HCT116 (cell line): ENCODE data around the gene TNNT2. TPM values are rescaled to one million over a fixed set of nuclear protein-coding genes. Genes with fewer than 3 reads are reported as not detected.

Experiments used
- ATAC-seq: fragments of 200-7000 bp; cut with Tn5 transposase; 2 replicates; pipeline ENCODE4 v1.9.1; 2020; ENCODE audit warnings: mild to moderate bottlenecking, moderate library complexity
- BruUV-seq: library from RNA; stranded (reverse); fragments of 400-500 nt; replicated peaks from 2 replicates; lab custom pipeline; 2021; lab: Mats Ljungman, UMichigan
- CTCF ChIA-PET: fragments of 300-600 bp; sonication (Branson Sonifier 250); formaldehyde crosslinking; loops from one replicate; lab custom pipeline; 2021; ENCODE audit warnings: antibody characterized with exemption; lab: Charles Lee
- POLR2A ChIA-PET: fragments of 300-600, 350-600 bp; sonication (Branson Sonifier 250); formaldehyde crosslinking; loops from one replicate; lab custom pipeline; 2021; ENCODE audit warnings: antibody characterized with exemption; lab: Charles Lee
- RAD21 ChIA-PET, 2 experiments: fragments of 300-600 bp; sonication (Branson Sonifier 250); formaldehyde crosslinking; loops; one replicate each; lab custom pipeline; 2023; ENCODE audit warnings: low total read pairs in 2 of 2; ENCODE audit not compliant: uncharacterized antibody in 2 of 2, unreplicated experiment in 2 of 2, low non-redundant PET in 1 of 2; lab: Charles Lee
- DNase-seq: peaks from one replicate; pipeline ENCODE4 v3.0.0-alpha.2; 2010; ENCODE audit warnings: low read depth, low spot score
- H2AFZ ChIP-seq: fragments of 200-600 bp; shearing (Covaris generic), sonication (generic); 2 replicates; pipeline ENCODE4 v1.6.1; 2017; ENCODE audit warnings: low read depth, mixed run types, mixed read lengths, antibody characterized with exemption, low read length; ENCODE audit not compliant: poor library complexity, severe bottlenecking
- H3K27ac ChIP-seq: 2 replicates; pipeline ENCODE4 v1.5.1; 2012; ENCODE audit warnings: low read depth, low read length
- H3K27me3 ChIP-seq: fragments of 200-600 bp; sonication (generic); 2 replicates; pipeline ENCODE4 v1.6.1; 2016; ENCODE audit warnings: mixed run types, low read length, mixed read lengths; ENCODE audit not compliant: insufficient read depth
- H3K36me3 ChIP-seq, 2 experiments: fragments of 200-500 bp in 1 of 2; fragments of 200-600 bp in 1 of 2; sonication (Bioruptor generic) in 1 of 2; sonication (generic) in 1 of 2; 2 replicates each; pipeline versions ENCODE4 v1.5.1 to v1.6.1; 2014 to 2016; ENCODE audit warnings: low read length in 2 of 2, inconsistent platforms in 1 of 2, mixed read lengths in 1 of 2, mixed run types in 1 of 2; ENCODE audit not compliant: insufficient read depth in 2 of 2, control insufficient read depth in 1 of 2
- H3K4me1 ChIP-seq, 2 experiments: fragments of 200-600 bp in 1 of 2; sonication (generic) in 1 of 2; 2 replicates each; pipeline versions ENCODE4 v1.5.1 to v1.6.1; 2012 to 2017; ENCODE audit warnings: low read length in 2 of 2, inconsistent platforms in 1 of 2, mild to moderate bottlenecking in 1 of 2, mixed read lengths in 1 of 2, mixed run types in 1 of 2, moderate library complexity in 1 of 2; ENCODE audit not compliant: insufficient read depth in 2 of 2, control insufficient read depth in 1 of 2
- H3K4me2 ChIP-seq: fragments of 200-600 bp; sonication (generic); 2 replicates; pipeline ENCODE4 v1.6.1; 2017; ENCODE audit warnings: mixed run types, low read length, mixed read lengths
- H3K4me3 ChIP-seq, 2 experiments: fragments of 200-600 bp in 1 of 2; sonication (generic) in 1 of 2; replicated peaks in 1 of 2; 2 replicates each; pipeline ENCODE4 v1.5.1; 2011 to 2016; ENCODE audit warnings: low read length in 2 of 2, control low read depth in 1 of 2, low read depth in 1 of 2, mild to moderate bottlenecking in 1 of 2, mixed read lengths in 1 of 2, mixed run types in 1 of 2
- H3K79me2 ChIP-seq: fragments of 200-600 bp; sonication (generic); 2 replicates; pipeline ENCODE4 v1.6.1; 2017; ENCODE audit warnings: mild to moderate bottlenecking, mixed run types, low read length, moderate library complexity, mixed read lengths; ENCODE audit not compliant: insufficient read depth
- H3K9ac ChIP-seq: fragments of 200-600 bp; sonication (generic); 2 replicates; pipeline ENCODE4 v1.6.1; 2016; ENCODE audit warnings: low read length, mixed read lengths
- H3K9me2 ChIP-seq: fragments of 200-600 bp; sonication (generic), shearing (Covaris generic); 2 replicates; pipeline ENCODE4 v1.6.1; 2017; ENCODE audit warnings: mixed run types, mild to moderate bottlenecking, moderate library complexity; ENCODE audit not compliant: insufficient read depth
- H3K9me3 ChIP-seq, 2 experiments: fragments of 200-500 bp in 1 of 2; fragments of 200-600 bp in 1 of 2; sonication (Bioruptor generic) in 1 of 2; sonication (generic) in 1 of 2; 2 replicates each; pipeline ENCODE4 v1.6.1; 2014 to 2017; ENCODE audit warnings: low read length in 2 of 2, mixed read lengths in 2 of 2, inconsistent platforms in 1 of 2, low read depth in 1 of 2, mild to moderate bottlenecking in 1 of 2, mixed run types in 1 of 2, moderate library complexity in 1 of 2; ENCODE audit not compliant: control insufficient read depth in 1 of 2, insufficient read depth in 1 of 2
- H4K20me1 ChIP-seq: fragments of 200-600 bp; sonication (generic), shearing (Covaris generic); 2 replicates; pipeline ENCODE4 v1.6.1; 2017; ENCODE audit warnings: mixed run types, mild to moderate bottlenecking, moderate library complexity; ENCODE audit not compliant: insufficient read depth
- ELF1 ChIP-seq: IDR thresholded peaks from 2 replicates; pipeline ENCODE4 v1.6.1; 2012; ENCODE audit warnings: low read depth, borderline replicate concordance
- EZH2 ChIP-seq: fragments of 200-600 bp; sonication (generic); IDR thresholded peaks from 2 replicates; pipeline ENCODE4 v1.6.1; 2017; ENCODE audit warnings: antibody characterized with exemption, mixed run types
- POLR2A ChIP-seq: IDR thresholded peaks from 2 replicates; pipeline ENCODE4 v1.7.0; 2011; ENCODE audit warnings: borderline replicate concordance; ENCODE audit not compliant: insufficient read depth, insufficient read length; ENCODE audit errors: extremely low read depth
- TCF7L2 ChIP-seq: IDR thresholded peaks from 2 replicates; pipeline ENCODE4 v1.7.0; 2011; ENCODE audit warnings: borderline replicate concordance, inconsistent platforms; ENCODE audit not compliant: insufficient read depth, insufficient read length; ENCODE audit errors: extremely low read depth
- ZFX ChIP-seq: fragments of 450-650 bp; IDR thresholded peaks from 2 replicates; pipeline ENCODE4 v1.6.1; 2017
- ZNF274 ChIP-seq: fragments of 200-500 bp; sonication (Bioruptor generic); IDR thresholded peaks from 2 replicates; pipeline ENCODE4 v1.6.1; 2014; ENCODE audit warnings: mild to moderate bottlenecking, low read depth, low read length, inconsistent platforms
- intact Hi-C: fragments of 100-400 bp; cut with micrococcal nuclease; formaldehyde crosslinking; loops from 2 replicates; pipeline ENCODE4 v1.10.0; 2022
- total RNA-seq: library from RNA; stranded (reverse); gene quantifications from one replicate; pipeline ENCODE4 v1.2.1, GENCODE V29; 2021; ENCODE audit not compliant: unreplicated experiment
- TF ChIP-seq, protein P1 (sequence below), 3 experiments: fragments of 200-600 bp in 1 of 3; sonication (generic) in 1 of 3; IDR thresholded peaks in 2 of 3; conservative IDR thresholded peaks in 1 of 3; 2 replicates each; pipeline ENCODE4 v1.5.1; 2012 to 2017; ENCODE audit warnings: low read depth in 2 of 3, low read length in 2 of 3, antibody characterized with exemption in 1 of 3, borderline replicate concordance in 1 of 3, control low read depth in 1 of 3, mild to moderate bottlenecking in 1 of 3, mixed read lengths in 1 of 3, mixed run types in 1 of 3, moderate library complexity in 1 of 3; ENCODE audit not compliant: insufficient read depth in 1 of 3
- TF ChIP-seq, protein P2 (sequence below): IDR thresholded peaks from 2 replicates; pipeline ENCODE4 v1.6.1; 2011; ENCODE audit warnings: mild to moderate bottlenecking, low read length, moderate library complexity; ENCODE audit not compliant: insufficient replicate concordance; ENCODE audit errors: extremely low read depth

The TNNT2 gene
- total RNA-seq, 1 experiment from 2014 or later = 2.0 TPM

- no peaks in the 10 kb centered on the region for H3K9me2 ChIP-seq
- POLR2A ChIA-PET = no interaction called here
- peaks cover 85% of the 10 kb centered on the region for H3K79me2 ChIP-seq
Observed at GRCh38 chr1:201393076-201393475, 15.6 kb upstream of the TNNT2 start.

DNA sequence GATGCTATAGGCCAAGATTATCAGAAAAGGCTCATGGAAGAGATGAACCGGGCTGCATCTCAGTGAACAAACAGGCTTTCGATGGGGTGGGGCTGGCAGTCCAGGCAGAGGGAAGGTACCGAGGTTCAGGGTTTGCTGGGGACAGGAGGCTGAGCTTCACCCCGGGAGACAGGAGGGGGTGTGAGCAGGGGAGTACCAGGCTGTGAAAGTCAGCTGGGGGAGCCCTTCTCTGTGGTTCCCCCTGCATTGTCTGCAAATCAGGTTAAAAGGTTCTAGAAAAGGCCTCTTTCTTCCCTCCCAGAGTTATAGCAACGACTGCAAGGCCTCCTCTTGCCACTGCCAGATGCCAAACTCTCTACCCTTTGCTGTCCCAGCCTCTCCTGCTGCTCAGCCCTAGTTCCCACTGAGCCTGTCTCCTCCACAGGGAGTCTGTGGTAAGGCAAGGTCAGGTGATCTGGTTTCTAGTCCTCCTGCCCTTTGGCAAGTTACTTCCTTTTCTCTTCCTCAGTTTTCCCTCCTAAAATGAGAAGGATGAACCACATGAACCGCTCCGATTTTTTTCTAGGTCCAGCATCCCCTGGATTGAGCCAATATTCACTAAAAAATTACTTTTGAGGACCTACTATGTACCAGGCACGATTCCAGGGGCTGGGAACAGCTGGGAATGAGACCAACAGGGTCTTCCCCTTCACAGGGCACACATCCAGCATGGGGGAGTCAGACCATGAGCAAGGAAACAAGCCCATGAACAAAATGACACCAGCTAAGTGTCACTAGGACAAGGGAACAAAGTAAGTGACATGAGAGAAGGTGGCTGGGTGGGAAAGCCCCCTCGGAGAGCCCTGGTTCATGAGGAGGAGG lies 14.4 kb upstream of the TNNT2 start:
- Histone ChIP-seq H3K36me3 (peaks cover 12 to 13% of the 10 kb centered on the region in 2 experiments; a peak in 3 of 4 replicates), H3K4me1 (peaks cover 10 to 34% of the 10 kb centered on the region in 2 experiments), H3K79me2 (peaks cover 73% of the 10 kb centered on the region), H3K9ac (no peak overlapping the region), H3K9me3 (no peaks in the 10 kb centered on the region), H3K9me2 (no peaks in the 10 kb centered on the region), H3K27me3 (no peaks in the 10 kb centered on the region), H4K20me1 (no peaks in the 10 kb centered on the region), H3K27ac (no peak overlapping the region), H2AFZ (no peak overlapping the region), H3K4me2 (no peak overlapping the region), H3K4me3 (no peak overlapping the region)
- no peak for DNase-seq
- BruUV-seq = no TSS peak
- intact Hi-C loops = no loop called here
- RAD21 ChIA-PET = no interaction called here
- CTCF ChIA-PET = interaction anchor here (3.5 kb wide), 1 partner anchor 16 kb away, joined by 10 read pairs; no protein-coding TSS in a partner anchor
- POLR2A ChIA-PET = no interaction called here
- no peak for ATAC-seq
- TF ChIP-seq ZNF274 (no peak), TCF7L2 (no peak), ELF1 (no peak), EZH2 (no peak)
- TF ChIP-seq, protein P1, sequence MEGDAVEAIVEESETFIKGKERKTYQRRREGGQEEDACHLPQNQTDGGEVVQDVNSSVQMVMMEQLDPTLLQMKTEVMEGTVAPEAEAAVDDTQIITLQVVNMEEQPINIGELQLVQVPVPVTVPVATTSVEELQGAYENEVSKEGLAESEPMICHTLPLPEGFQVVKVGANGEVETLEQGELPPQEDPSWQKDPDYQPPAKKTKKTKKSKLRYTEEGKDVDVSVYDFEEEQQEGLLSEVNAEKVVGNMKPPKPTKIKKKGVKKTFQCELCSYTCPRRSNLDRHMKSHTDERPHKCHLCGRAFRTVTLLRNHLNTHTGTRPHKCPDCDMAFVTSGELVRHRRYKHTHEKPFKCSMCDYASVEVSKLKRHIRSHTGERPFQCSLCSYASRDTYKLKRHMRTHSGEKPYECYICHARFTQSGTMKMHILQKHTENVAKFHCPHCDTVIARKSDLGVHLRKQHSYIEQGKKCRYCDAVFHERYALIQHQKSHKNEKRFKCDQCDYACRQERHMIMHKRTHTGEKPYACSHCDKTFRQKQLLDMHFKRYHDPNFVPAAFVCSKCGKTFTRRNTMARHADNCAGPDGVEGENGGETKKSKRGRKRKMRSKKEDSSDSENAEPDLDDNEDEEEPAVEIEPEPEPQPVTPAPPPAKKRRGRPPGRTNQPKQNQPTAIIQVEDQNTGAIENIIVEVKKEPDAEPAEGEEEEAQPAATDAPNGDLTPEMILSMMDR (IDR thresholded peaks at IDR 0.05 in 2 of 3, conservative IDR thresholded peaks at IDR 0.05 in 1 of 3; ENCODE audit: borderline replicate concordance in 1 of 3, insufficient read depth in 1 of 3, low read depth in 2 of 3, low read length in 2 of 3) = no peak
- TF ChIP-seq, protein P2, sequence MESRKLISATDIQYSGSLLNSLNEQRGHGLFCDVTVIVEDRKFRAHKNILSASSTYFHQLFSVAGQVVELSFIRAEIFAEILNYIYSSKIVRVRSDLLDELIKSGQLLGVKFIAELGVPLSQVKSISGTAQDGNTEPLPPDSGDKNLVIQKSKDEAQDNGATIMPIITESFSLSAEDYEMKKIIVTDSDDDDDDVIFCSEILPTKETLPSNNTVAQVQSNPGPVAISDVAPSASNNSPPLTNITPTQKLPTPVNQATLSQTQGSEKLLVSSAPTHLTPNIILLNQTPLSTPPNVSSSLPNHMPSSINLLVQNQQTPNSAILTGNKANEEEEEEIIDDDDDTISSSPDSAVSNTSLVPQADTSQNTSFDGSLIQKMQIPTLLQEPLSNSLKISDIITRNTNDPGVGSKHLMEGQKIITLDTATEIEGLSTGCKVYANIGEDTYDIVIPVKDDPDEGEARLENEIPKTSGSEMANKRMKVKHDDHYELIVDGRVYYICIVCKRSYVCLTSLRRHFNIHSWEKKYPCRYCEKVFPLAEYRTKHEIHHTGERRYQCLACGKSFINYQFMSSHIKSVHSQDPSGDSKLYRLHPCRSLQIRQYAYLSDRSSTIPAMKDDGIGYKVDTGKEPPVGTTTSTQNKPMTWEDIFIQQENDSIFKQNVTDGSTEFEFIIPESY = no peak

More at GRCh38 chr1:201393076-201393475, 15.6 kb upstream of the TNNT2 start:
- Histone ChIP-seq H3K9me3 (no peaks in the 10 kb centered on the region), H3K27me3 (no peaks in the 10 kb centered on the region), H2AFZ (no peak overlapping the region), H3K36me3 (peaks cover under 1 to 6% of the 10 kb centered on the region in 2 experiments; a peak in 2 of 4 replicates), H3K9ac (no peak overlapping the region), H4K20me1 (no peaks in the 10 kb centered on the region), H3K4me1 (peaks cover 22 to 46% of the 10 kb centered on the region in 2 experiments), H3K4me3 (no peak overlapping the region), H3K27ac (no peak overlapping the region), H3K4me2 (no peak overlapping the region)
- ATAC-seq = no peak
- ChIA-PET RAD21 (no interaction called here), CTCF (interaction anchor here (1.6 kb wide), 1 partner anchor 7 kb away, joined by 3 read pairs; no protein-coding TSS in a partner anchor)
- no TSS peak for BruUV-seq
- DNase-seq = no peak
- no peak for TF ChIP-seq ZFX
- TF ChIP-seq POLR2A = no peak
- TF ChIP-seq, protein P1 (IDR thresholded peaks at IDR 0.05 in 2 of 3, conservative IDR thresholded peaks at IDR 0.05 in 1 of 3; ENCODE audit: borderline replicate concordance in 1 of 3, insufficient read depth in 1 of 3, low read depth in 2 of 3, low read length in 2 of 3) = no peak
- intact Hi-C loops = no loop called here
